ENCODE results near the gene CANT1.

Gene CANT1

GRCh38 chr17:78986649-78987328 is 22.8 kb downstream of the CANT1 start:
- in situ Hi-C loops (cut with MboI; ENCODE audit: low sequenced_read_pairs): no loop called here

GRCh38 chr17:78986048-78986648 is 23.4 kb downstream of the CANT1 start:
- in situ Hi-C loops (cut with MboI; ENCODE audit: low sequenced_read_pairs): no loop called here

GRCh38 chr17:78985395-78985794 is 24.2 kb downstream of the CANT1 start:
- in situ Hi-C loops (cut with MboI; ENCODE audit: low sequenced_read_pairs): no loop called here

GRCh38 chr17:78981010-78981888 is 28.3 kb downstream of the CANT1 start:
- in situ Hi-C loops (cut with MboI; ENCODE audit: low sequenced_read_pairs): no loop called here

GRCh38 chr17:78980624-78980972 is 29.0 kb downstream of the CANT1 start:
- in situ Hi-C loops (cut with MboI; ENCODE audit: low sequenced_read_pairs): no loop called here

- in situ Hi-C loops (cut with MboI; ENCODE audit: low sequenced_read_pairs): no loop called here
These were observed 29.6 kb downstream of the CANT1 start, which contains the start of gene LGALS3BP for GRCh38 chr17:78979780-78980623. Gene LGALS3BP (minus strand): TSS chr17:78979923. CDS start chr17:78977191, 2,732 bp downstream.

GRCh38 chr17:78977997-78978973 is 31.3 kb downstream of the CANT1 start:
- in situ Hi-C loops (cut with MboI; ENCODE audit: low sequenced_read_pairs): no loop called here

GRCh38 chr17:78977681-78977943 is 32.0 kb downstream of the CANT1 start:
- in situ Hi-C loops (cut with MboI; ENCODE audit: low sequenced_read_pairs): no loop called here

GRCh38 chr17:78976907-78977680 is 32.5 kb downstream of the CANT1 start:
- in situ Hi-C loops (cut with MboI; ENCODE audit: low sequenced_read_pairs): no loop called here

- in situ Hi-C loops (cut with MboI; ENCODE audit: low sequenced_read_pairs): no loop called here
These were observed 34.7 kb downstream of the CANT1 start for GRCh38 chr17:78974635-78975591.

GRCh38 chr17:78973792-78974520 is 35.6 kb downstream of the CANT1 start:
- in situ Hi-C loops (cut with MboI; ENCODE audit: low sequenced_read_pairs): no loop called here

GRCh38 chr17:78973196-78973595 is 36.4 kb downstream of the CANT1 start:
- in situ Hi-C loops (cut with MboI; ENCODE audit: low sequenced_read_pairs): no loop called here

GRCh38 chr17:78972507-78973105 is 37.0 kb downstream of the CANT1 start:
- in situ Hi-C loops (cut with MboI; ENCODE audit: low sequenced_read_pairs): no loop called here

- in situ Hi-C loops (cut with MboI; ENCODE audit: low sequenced_read_pairs): no loop called here
These were observed 37.6 kb downstream of the CANT1 start for GRCh38 chr17:78971756-78972506.

GRCh38 chr17:78970834-78971755 is 38.5 kb downstream of the CANT1 start:
- in situ Hi-C loops (cut with MboI; ENCODE audit: low sequenced_read_pairs): no loop called here
